GM18519 (cell line): Measurements from ENCODE around the gene ARHGEF16.

Source experiments
- ATAC-seq: cut with Tn5 transposase; IDR thresholded peaks from one replicate; pipeline ENCODE4 v1.9.1; 2021; ENCODE audit warnings: mild to moderate bottlenecking, moderate library complexity; ENCODE audit not compliant: unreplicated experiment, low FRiP score

Gene ARHGEF16

DNA sequence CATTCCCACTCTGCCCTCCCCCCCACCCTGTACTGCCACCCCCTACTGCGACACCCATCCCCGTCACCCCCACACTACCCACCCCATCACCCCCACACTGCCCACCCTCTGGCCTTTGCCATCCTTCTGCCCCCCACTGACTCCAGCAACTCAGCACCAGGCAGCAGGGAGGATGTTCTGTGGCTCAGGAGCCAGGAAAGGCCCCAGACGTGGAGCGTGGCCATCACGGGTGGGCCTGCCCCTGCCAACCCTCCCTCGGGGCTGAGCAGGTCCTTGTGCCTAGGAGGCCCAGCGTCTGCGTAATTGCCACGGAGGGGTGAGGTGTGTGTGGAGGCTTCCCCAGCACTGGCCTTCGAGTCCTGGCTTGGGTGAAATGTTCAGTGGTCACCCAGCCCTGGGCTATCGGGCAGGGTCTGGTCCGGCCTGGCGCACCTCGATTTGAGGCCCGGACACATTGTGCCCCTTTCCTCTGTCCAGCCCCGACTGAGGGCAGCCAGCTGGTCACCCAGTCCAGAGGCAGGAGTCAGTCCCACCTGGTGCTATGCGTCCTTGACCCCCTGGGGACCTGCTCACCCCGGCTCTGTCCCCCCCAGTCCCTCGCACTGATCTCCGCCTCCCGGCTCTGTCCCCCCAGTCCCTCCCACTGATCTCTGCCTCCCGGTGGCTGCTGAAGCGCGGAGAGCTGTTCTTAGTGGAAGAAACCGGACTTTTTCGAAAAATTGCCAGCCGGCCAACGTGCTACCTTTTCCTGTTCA, 23.0 kb downstream of the ARHGEF16 start:
- no peak for ATAC-seq

DNA sequence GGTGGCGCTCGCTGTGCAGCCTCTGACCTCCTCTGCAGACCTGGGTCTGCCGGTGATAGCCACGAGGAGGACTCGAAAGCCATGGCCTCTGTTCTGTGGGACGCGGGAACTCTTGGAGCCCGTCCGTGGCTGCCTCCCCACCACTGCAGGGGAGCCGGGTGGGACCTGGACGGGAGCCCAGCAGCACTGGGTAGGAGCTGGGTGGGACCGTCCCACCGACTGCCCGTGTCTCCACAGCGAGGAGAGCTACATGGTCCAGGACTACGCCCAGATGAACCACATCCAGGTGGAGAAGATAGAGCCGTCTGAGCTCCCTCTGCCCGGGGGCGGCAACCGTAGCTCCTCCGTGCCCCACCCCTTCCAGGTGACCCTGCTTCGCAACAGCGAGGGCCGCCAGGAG, 23.7 kb downstream of the ARHGEF16 start:
- no peak for ATAC-seq

DNA sequence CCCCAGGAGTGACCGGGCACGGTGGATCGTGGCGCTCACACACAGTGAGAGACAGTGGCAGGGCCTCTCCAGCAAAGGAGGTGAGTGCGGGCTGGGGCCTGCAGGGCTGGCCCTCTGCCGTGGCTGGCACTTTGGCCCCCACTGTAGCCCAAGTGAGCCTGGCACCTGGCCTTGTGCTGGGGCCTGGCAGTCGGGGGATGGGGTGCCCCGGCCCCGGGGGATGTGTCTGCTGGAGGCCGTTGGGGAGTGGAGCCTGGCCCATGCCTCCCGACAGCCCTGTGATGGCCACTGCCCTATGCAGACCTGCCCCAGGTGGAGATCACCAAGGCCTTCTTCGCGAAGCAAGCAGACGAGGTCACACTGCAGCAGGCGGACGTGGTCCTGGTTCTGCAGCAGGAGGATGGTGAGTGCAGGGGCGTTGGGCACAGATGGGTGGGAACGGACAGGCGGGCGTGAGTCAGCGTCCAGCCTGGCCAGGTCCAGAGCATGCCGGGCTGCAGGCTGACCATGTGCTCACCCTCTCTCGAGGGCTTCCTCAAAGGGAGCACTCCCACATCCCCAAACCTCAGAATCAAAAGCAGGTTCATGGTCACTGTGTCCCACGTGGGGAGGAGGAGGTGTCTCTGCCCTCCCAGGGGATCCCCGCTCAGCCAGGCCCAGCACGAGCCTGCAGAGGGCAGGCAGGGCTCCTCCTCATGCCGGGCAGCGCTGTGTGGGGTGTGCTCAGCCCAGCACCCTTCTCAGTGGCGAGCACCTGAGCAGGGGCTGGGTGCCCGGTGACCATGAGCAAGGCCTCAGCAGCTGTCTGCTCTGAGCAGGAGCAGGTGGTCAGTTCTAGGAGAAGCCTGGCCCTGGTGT, 25.3 kb downstream of the ARHGEF16 start:
- no peak for ATAC-seq

DNA sequence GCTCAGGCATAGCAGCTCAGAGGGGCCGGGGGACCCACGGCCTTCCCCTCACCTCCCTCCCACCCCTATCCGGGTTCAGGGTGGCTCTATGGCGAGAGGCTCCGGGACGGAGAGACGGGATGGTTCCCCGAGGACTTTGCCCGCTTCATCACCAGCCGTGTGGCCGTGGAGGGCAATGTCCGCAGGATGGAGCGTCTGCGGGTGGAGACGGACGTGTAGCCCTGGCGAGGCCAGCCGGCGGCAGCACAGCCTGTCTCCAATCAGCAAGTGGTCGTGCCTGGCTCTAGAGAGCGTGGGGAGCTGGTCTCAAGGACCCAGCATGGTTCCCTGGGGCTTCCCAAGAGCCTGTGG, 25.9 kb downstream of the ARHGEF16 start:
- no peak for ATAC-seq

DNA sequence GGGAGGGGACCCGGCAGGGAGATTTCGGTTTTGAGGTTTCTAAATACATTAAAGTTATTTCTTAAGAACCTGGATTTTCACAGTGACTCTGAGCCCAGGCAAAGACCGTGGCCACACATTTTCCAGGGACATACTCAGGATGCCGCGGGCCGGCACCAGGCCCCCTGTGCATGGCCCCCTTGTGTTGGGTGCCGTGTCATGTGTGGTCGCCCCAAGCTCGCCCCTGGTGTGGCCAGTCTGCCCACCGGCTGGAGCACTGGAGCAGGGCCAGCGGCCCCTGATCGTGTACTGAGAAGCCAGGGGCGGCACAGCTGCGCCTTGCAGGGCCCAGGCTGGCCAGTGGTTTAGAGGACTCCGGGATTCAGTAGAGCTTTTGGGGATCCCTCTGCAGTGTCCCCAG, 26.6 kb downstream of the ARHGEF16 start:
- no peak for ATAC-seq

DNA sequence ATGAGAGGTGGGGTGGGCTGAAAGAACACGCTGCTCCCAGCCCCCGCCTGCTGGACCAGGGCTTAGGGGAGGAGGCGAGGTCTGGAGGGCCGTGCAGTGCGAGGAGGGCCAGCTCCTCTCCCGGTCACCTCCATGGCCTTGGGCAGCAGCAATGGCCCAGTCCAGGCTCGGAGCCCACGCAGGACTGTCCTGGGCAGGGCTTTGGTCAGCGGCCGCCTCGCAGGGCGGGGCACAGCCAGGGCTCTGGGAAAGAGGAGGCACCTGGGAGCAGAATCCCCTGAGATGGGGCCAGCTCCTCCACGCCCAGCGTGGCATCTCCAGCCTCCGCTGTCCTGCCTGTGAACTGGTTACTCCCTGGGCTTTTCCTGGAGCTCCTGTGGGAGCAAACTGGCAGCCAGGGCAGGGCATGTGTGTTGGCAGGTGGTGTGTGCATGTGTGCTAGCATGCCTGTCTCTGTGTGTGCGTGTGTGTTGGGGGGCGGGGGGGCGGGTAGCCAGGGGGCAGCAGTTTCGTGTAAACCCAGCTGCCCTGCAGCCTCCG, 27.4 kb downstream of the ARHGEF16 start:
- no peak for ATAC-seq

DNA sequence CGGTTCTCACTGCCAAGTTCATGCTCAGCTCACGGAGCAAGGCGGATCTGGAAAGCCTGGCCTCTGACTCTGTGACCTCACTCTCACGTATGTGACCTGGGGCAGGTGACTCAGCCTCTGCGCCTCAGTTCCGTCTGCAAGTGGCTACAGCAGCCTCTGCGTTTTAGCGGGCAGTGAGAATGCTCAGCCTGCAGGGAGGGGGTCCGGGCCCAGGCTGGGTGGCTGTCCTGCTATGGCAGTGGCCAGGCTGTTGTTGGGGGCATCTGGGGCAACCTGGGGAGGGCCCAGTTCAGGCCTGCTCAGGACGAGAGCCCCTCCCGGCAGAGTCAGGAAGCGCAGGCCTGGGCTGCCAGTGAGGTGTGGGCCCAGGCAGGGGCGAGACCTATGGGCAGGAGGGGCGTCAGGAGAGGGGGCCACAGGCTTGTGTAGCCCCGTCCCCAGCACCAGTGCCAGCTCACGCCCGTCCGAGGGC, 27.9 kb downstream of the ARHGEF16 start:
- ATAC-seq = no peak

DNA sequence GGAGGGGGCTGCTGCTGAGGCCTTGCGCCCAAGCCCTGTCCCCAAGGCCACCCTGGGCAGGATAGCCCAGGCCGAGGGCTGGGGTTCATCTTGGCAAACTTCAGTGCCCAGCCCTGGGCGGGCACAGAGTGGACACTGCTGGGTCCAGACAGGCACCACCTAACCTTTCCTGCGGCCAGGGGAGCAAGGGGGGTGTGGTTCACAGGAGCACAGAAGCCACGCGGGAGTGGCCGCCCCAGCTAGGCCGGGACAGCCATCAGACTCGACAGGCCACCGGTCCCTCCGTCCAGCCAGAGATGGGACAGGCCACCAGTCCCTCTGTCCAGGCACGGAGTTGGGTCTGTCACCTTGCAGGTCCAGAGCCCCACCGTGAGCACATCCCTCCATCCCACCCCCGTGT, 28.9 kb downstream of the ARHGEF16 start:
- ATAC-seq = no peak

DNA sequence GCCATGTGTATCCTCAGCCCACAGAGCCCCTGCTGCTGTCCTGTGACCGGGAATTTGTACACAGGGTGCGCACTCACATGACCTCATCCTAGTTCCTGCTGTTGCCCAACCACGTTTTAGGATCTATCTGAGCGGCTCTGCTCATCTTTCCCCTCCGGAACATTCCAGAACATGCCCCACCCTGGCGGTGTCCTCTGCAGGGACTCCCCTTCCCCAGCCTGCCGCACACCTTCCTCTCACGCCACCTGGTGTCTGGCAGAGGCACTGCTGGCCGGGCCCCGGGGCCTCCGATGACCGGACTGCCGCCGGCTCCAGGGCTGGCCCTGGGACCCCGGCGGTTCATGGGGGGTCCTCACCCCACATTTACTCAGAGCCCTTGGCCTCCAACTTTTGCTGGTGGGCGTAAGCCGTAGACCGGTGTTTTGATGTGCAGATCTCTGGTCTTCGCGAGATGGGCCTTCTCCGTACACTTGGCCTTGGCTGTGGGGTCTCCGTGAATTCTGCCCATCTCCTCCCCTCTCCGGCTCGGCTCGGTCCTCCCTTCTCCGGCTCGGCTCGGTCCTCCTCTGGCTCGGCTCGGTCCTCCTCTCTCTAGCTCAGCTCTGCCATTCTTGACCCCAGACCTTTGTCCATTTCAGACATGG, 29.5 kb downstream of the ARHGEF16 start:
- ATAC-seq = no peak

DNA sequence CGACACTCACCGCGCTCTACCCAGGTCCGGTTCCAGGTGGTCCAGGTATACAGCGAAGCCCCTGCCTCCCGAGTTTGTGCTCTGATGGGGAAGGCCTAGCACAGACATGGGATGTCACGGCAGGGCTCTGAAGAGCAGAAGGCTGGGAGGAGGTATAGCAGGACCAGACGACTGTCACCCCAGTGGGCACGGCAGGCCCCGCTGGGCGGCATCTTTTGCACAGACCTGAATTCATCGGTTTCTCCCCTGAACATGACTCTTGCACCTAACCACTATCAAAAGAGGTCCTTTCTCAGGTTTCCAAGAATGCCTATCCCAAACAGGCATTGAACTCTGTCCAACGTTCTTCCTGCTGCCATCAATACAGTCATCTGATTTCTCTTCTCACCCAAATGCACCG, 30.6 kb downstream of the ARHGEF16 start:
- no peak for ATAC-seq

DNA sequence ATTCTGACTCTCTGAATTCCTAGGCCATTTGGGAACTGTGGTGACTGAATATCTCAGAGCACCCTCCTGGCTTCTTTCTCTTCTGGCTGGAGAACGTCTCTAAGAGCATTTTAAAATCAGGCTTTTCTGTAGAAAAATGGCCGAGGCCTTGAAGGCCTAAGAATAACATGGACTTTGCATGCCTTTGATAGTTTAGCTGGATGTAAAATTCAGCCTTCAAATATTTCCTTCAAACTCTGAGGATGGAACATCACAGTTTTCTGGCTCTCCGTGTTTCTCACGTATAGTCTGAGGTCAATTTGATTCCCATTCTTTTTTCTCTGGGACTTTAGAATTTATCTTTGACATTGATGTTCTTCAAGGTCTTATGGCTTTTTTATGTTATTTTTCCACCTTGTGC, 34.0 kb downstream of the ARHGEF16 start:
- no peak for ATAC-seq

DNA sequence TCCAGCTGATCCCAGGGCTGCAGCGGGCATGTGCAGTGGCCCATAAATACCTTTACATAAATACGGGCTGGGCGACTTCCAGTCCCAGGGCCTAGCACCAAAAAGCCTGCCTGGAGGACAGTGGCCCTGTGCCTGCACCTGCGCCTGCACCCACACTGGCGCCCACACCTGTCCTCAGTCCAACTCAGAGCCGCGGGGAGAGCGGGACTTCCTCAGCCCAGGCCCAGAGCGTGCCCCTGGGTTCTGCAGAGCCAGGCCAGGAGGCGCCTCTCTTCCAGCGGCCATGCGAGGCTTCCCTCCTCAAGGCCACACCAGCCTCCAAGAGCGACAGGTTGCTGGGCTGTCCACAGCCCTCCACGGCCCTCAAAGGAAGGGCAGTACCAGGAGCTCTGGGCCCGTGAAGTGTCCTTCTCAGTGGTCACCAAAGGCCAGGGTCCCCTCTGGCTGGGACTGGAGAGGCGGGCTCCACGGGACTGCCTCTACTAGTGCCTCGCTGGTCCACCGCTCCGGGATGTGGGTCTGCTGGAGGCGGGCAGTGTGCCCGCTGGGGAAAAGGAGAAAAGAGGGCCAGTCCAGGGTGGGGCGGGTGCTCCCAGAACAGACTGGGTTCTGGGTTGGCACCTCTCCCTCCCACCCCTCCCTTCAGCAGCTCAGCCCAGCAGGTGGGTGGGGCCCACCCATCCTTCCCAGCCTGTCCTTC, 35.7 kb downstream of the ARHGEF16 start:
- no peak for ATAC-seq

DNA sequence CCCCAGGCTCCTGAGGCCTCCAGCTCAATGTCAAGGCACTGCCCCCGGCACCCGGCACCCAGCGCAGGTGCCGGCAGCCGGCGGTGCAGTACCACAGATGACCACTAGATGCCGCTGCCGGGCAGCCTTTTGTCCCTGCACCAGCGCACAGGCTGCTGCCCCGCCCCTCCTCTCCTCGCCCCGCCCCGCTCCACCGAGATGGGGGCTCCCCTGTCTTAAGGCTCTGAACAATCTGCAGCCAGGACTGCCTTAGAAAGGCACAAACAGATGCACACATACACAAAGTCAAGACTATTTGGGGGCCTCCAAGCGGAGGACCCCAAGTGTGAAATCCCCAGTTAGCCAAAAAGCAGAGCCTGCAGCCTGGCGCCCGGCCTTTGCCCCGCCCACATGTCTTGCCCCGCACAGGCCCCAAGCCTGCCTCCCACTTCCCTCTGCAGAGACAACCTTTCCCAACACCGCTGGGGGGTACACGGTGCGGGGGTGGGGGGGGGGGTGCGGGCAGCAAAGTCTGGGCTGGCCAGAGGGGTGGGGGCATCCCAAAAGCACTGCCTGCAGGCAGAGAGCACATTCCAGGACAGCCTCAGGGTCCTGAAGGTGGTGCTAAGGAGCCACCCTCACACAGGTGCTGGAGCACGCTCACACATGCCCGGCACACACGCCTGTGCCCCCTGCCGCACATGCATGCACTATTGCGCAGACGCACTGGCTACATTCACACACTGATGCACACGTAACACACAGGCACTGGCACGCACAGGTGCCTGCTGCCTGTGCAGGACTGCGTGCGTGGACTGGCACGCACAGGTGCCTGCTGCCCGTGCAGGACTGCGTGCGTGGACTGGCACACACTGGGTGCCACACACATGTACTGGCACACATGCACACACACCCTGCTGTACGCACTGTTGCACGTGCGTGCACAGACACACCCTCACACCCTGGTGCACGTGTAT, 37.1 kb downstream of the ARHGEF16 start:
- no peak for ATAC-seq

DNA sequence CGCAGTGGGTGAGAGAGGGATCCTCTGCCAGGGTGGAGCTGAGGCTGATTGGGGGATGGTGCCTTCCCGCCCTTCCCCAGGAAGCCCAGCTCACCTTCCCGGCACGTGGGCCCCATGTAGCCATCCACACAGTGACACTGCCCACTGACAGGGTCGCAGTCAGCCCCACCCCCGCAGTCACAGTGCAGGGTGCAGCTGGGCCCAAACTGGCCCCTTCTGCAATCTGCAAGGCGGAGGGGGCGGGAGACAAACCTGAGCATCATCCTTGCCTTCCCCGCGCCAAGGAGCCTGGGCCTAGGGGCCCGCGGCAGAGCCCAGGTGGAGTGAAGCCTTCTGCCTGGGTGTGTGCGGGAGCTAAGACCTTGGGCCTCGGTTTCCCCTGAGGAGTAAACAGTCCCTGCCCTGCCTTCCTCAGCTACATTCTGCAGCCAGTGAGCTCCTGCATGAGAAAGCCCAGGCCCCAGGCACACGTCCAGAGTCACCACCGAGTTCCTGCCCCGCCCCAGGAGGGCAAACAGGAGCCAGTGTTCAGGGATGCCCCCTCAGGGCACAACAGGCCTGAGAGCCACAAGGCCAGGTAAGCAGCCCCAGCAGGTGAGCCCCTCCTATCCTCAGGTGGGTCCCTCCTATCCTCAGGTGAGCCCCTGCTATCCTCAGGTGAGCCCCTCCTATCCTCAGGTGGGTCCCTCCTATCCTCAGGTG, 38.2 kb downstream of the ARHGEF16 start:
- no peak for ATAC-seq

DNA sequence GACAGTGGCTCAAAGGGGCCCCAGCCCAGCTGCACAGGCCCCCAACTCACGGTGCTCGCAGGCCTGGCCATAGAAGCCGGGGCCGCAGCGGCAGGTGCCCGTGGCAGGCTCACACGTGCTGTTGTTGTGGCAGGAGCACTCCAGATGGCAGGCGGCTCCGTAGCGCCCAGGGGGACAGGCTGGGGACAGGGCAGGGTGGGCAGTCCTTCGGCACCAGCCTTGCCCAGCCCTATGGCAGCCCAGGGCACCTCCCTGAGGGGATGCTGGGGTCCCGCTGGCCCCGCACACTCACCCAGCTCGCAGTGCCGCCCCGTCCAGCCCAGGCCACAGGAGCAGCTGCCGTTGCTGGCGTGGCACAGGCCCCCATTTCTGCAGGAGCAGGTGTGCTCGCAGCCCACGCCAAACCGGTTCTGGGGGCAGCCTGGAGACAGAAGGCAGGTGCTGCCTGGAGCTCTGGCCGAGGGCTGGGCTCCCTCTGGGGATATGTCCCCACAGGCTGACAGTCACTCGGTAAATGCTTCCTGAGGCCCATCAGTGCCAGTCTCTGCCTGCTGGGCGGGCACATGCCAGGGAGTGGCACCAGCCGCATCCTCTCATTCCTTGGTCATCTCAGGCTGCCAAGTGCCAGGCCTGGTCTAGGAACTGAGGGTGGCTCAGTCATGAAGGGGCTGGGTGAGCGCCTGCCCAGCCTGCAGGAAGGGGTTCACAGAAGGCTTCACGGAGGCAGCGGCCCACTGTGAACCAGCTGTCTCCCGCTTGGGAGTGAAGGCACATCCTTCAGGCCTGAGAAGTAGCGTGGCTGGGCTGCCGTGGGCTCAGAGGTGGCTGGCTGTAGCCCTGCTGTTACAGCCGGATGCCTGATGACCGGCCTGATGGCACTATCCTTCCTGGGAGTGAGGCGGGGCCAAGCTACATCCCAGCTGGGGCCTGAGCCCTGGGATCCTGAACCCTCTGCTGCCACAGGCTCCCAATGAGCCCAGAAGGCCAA, 40.1 kb downstream of the ARHGEF16 start:
- no peak for ATAC-seq

DNA sequence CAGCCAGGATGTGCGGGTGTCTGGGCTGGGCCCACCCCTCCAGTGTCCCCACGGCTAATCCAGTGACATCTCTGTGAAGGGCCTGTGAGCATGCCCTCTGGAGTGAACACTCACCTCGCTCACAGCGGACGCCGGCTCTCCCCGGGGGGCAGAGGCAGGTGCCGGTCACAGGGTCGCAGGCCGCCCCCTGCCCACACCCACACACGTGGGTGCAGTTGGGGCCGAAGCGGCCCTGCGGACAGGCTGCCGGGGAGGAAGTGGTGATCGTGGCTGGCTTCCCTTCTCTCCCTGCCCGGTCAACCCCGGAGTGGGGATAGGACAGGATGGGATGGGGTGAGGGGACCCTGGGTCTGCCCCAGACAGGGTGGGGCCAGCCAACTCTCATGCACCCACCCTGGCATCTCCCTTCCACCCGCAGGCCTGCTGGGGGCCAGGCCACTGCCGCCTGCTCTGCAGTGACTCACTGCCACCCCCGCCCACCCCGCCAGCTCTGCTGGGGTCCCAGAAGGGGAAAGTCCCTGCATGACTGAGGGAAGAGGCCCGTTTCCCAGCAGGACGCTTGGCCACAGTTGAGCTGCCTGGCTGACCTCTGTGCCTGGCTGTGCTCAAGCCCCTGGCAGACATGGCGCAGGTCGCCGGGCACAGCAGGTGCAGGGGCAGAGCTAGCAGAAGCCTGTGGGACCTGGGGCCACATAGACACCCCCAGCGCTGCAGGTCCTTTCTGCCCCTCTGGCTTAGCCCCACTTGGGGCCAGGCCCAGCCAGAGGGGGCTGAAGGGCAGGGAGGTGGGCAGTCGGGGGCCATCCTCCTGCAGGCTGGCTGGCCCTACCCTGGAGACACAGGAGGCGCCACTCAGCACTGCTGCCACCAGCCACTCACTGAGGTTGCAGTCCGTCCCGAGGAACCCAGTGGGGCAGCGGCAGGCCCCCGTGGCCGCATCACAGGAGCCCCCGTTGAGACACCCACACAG, 41.6 kb downstream of the ARHGEF16 start:
- no peak for ATAC-seq
